Prostate gland (tissue), 2 donors: ENCODE results near the gene XYLT2.

Source experiments
- POLR2AphosphoS5 ChIP-seq: sonication (generic); formaldehyde crosslinking; IDR thresholded peaks from one replicate; pipeline ENCODE4 v1.6.1; 2017; ENCODE audit warnings: antibody characterized with exemption
- TF ChIP-seq, protein P1 (sequence below), 4 experiments: fragments of 200-600 bp in 2 of 4; fragments of 450-650 bp in 2 of 4; sonication (generic) in 2 of 4; IDR thresholded peaks; 1 replicate in 3 of 4; 2 replicates in 1 of 4; pipeline ENCODE4 v1.5.1; 2016 to 2019; ENCODE audit warnings: antibody characterized with exemption in 4 of 4, mild to moderate bottlenecking in 2 of 4, moderate library complexity in 2 of 4

GRCh38 chr17:50307654-50308053, 38.3 kb upstream of the XYLT2 start:
- TF ChIP-seq POLR2AphosphoS5: no peak
- TF ChIP-seq, protein P1, sequence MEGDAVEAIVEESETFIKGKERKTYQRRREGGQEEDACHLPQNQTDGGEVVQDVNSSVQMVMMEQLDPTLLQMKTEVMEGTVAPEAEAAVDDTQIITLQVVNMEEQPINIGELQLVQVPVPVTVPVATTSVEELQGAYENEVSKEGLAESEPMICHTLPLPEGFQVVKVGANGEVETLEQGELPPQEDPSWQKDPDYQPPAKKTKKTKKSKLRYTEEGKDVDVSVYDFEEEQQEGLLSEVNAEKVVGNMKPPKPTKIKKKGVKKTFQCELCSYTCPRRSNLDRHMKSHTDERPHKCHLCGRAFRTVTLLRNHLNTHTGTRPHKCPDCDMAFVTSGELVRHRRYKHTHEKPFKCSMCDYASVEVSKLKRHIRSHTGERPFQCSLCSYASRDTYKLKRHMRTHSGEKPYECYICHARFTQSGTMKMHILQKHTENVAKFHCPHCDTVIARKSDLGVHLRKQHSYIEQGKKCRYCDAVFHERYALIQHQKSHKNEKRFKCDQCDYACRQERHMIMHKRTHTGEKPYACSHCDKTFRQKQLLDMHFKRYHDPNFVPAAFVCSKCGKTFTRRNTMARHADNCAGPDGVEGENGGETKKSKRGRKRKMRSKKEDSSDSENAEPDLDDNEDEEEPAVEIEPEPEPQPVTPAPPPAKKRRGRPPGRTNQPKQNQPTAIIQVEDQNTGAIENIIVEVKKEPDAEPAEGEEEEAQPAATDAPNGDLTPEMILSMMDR (IDR thresholded peaks at IDR 0.05): no peak
